SK-N-SH (cell line): ENCODE results near the gene PTPRB. TPM values are rescaled to one million over a fixed set of nuclear protein-coding genes. Genes with fewer than 3 reads are reported as not detected.

Source experiments
- CTCF ChIA-PET: fragments of 300-600, 350-600 bp; formaldehyde crosslinking; extraction: SDS; loops from one replicate; lab custom pipeline; 2021; lab: Yijun Ruan, JAX
- POLR2A ChIA-PET: fragments of 350-600 bp; sonication (Branson Sonifier 250); formaldehyde crosslinking; extraction: SDS; loops from one replicate; lab custom pipeline; 2020; ENCODE audit warnings: antibody characterized with exemption, inconsistent platforms; lab: Yijun Ruan, JAX
- DNase-seq: peaks from one replicate; pipeline ENCODE4 v3.0.0; 2012
- H2AFZ ChIP-seq: fragments of 200-600 bp; sonication (generic); 2 replicates; pipeline ENCODE4 v1.8.1; 2016; ENCODE audit warnings: antibody characterized with exemption, mild to moderate bottlenecking, low read depth
- H3F3A ChIP-seq: fragments of 200-600 bp; sonication (generic); replicated peaks from 2 replicates; pipeline ENCODE3; 2016; ENCODE audit warnings: antibody characterized with exemption, mild to moderate bottlenecking; ENCODE audit not compliant: insufficient read depth
- H3K27ac ChIP-seq, 2 experiments: fragments of 200-500 bp in 1 of 2; fragments of 200-600 bp in 1 of 2; sonication (Bioruptor generic) in 1 of 2; sonication (generic), shearing (Covaris generic) in 1 of 2; 2 replicates each; pipeline versions ENCODE4 v1.5.1 to v1.6.1; 2014 to 2016; ENCODE audit warnings: low read depth in 2 of 2, inconsistent platforms in 1 of 2, low read length in 1 of 2, mild to moderate bottlenecking in 1 of 2, mixed read lengths in 1 of 2
- H3K27me3 ChIP-seq: fragments of 200-600 bp; sonication (generic), shearing (Covaris generic); 2 replicates; pipeline ENCODE4 v1.6.1; 2016; ENCODE audit warnings: mixed run types; ENCODE audit not compliant: insufficient read depth
- H3K36me3 ChIP-seq, 2 experiments: fragments of 200-500 bp in 1 of 2; fragments of 200-600 bp in 1 of 2; sonication (Bioruptor generic) in 1 of 2; sonication (generic) in 1 of 2; replicated peaks in 1 of 2; 2 replicates each; pipeline versions ENCODE3 to v1.5.1; 2014 to 2016; ENCODE audit warnings: low read length in 1 of 2, mild to moderate bottlenecking in 1 of 2; ENCODE audit not compliant: insufficient read depth in 2 of 2, control insufficient read depth in 1 of 2
- H3K4me1 ChIP-seq, 2 experiments: fragments of 200-500 bp in 1 of 2; fragments of 200-600 bp in 1 of 2; sonication (Bioruptor generic) in 1 of 2; sonication (generic), shearing (Covaris generic) in 1 of 2; 2 replicates each; pipeline versions ENCODE4 v1.5.1 to v1.6.1; 2014 to 2016; ENCODE audit warnings: low read depth in 1 of 2, low read length in 1 of 2, mixed run types in 1 of 2; ENCODE audit not compliant: insufficient read depth in 2 of 2, control insufficient read depth in 1 of 2
- H3K4me2 ChIP-seq: fragments of 200-600 bp; sonication (generic), shearing (Covaris generic); 2 replicates; pipeline ENCODE4 v1.6.1; 2017; ENCODE audit warnings: mixed run types
- H3K4me3 ChIP-seq, 2 experiments: fragments of 200-500 bp in 1 of 2; fragments of 200-600 bp in 1 of 2; sonication (Bioruptor generic) in 1 of 2; sonication (generic), shearing (Covaris generic) in 1 of 2; 2 replicates each; pipeline versions ENCODE4 v1.5.1 to v1.8.1; 2014 to 2016; ENCODE audit warnings: low read depth in 2 of 2, inconsistent platforms in 1 of 2, low read length in 1 of 2, mild to moderate bottlenecking in 1 of 2, mixed read lengths in 1 of 2, moderate library complexity in 1 of 2
- H3K79me2 ChIP-seq: fragments of 200-600 bp; sonication (generic); 2 replicates; pipeline ENCODE4 v1.8.1; 2017; ENCODE audit warnings: mild to moderate bottlenecking; ENCODE audit not compliant: insufficient read depth
- H3K9ac ChIP-seq: fragments of 200-600 bp; sonication (generic); 2 replicates; pipeline ENCODE4 v1.6.1; 2017; ENCODE audit warnings: mixed run types
- H3K9me2 ChIP-seq: fragments of 200-600 bp; sonication (generic); 2 replicates; pipeline ENCODE4 v1.6.1; 2017; ENCODE audit warnings: mixed run types
- H3K9me3 ChIP-seq: fragments of 200-600 bp; sonication (generic); 2 replicates; pipeline ENCODE4 v1.6.1; 2017; ENCODE audit warnings: mixed run types, mild to moderate bottlenecking, moderate library complexity
- H4K20me1 ChIP-seq: fragments of 200-600 bp; sonication (generic); 2 replicates; pipeline ENCODE4 v1.6.1; 2017; ENCODE audit warnings: mild to moderate bottlenecking, mixed run types; ENCODE audit not compliant: insufficient read depth
- ELF1 ChIP-seq: IDR thresholded peaks from 2 replicates; pipeline ENCODE4 v1.4.0; 2012
- EP300 ChIP-seq, 2 experiments: IDR thresholded peaks; 2 replicates each; pipeline versions ENCODE4 v1.4.0 to v1.6.1; 2012; ENCODE audit warnings: borderline replicate concordance in 1 of 2, low read depth in 1 of 2, low read length in 1 of 2
- EZH2phosphoT487 ChIP-seq: fragments of 200-600 bp; sonication (generic); IDR thresholded peaks from 2 replicates; pipeline ENCODE4 v1.6.1; 2017; ENCODE audit warnings: low read depth, mixed run types, mild to moderate bottlenecking, antibody characterized with exemption, moderate library complexity, borderline replicate concordance
- FOSL2 ChIP-seq: IDR thresholded peaks from 2 replicates; pipeline ENCODE4 v1.4.0; 2012; ENCODE audit warnings: low read depth, mild to moderate bottlenecking, moderate library complexity, borderline replicate concordance
- FOXJ3 ChIP-seq: sonication (generic); formaldehyde crosslinking; IDR thresholded peaks from 2 replicates; pipeline ENCODE4 v1.5.1; 2020; ENCODE audit warnings: mild to moderate bottlenecking, missing genetic modification reagents
- FOXM1 ChIP-seq: IDR thresholded peaks from 2 replicates; pipeline ENCODE4 v1.4.0; 2012; ENCODE audit warnings: low read depth, mild to moderate bottlenecking
- GABPA ChIP-seq: IDR thresholded peaks from 2 replicates; pipeline ENCODE4 v1.4.0; 2012; ENCODE audit warnings: low read depth, mild to moderate bottlenecking
- JUND ChIP-seq: IDR thresholded peaks from 2 replicates; pipeline ENCODE4 v1.4.0; 2012
- MAX ChIP-seq: IDR thresholded peaks from 2 replicates; pipeline ENCODE4 v1.4.0; 2012; ENCODE audit warnings: low read depth
- MEF2A ChIP-seq: IDR thresholded peaks from 2 replicates; pipeline ENCODE4 v1.4.0; 2012; ENCODE audit warnings: low read depth, borderline replicate concordance
- NFIC ChIP-seq: IDR thresholded peaks from 2 replicates; pipeline ENCODE4 v1.4.0; 2012; ENCODE audit warnings: borderline replicate concordance
- POLR2AphosphoS5 ChIP-seq: IDR thresholded peaks from 2 replicates; pipeline ENCODE4 v1.6.1; 2012; ENCODE audit warnings: low read depth, low read length
- RAD21 ChIP-seq: IDR thresholded peaks from 2 replicates; pipeline ENCODE4 v1.6.1; 2012; ENCODE audit warnings: mild to moderate bottlenecking, low read length
- SIN3A ChIP-seq: IDR thresholded peaks from 2 replicates; pipeline ENCODE4 v1.6.1; 2012; ENCODE audit warnings: low read depth, mild to moderate bottlenecking, low read length, moderate library complexity, borderline replicate concordance
- SMC3 ChIP-seq: IDR thresholded peaks from 2 replicates; pipeline ENCODE4 v1.6.1; 2012; ENCODE audit warnings: low read depth, low read length, improper control_type of control experiment
- TCF12 ChIP-seq: IDR thresholded peaks from 2 replicates; pipeline ENCODE4 v1.4.0; 2012
- TEAD4 ChIP-seq: IDR thresholded peaks from 2 replicates; pipeline ENCODE4 v1.4.0; 2012; ENCODE audit warnings: mild to moderate bottlenecking, borderline replicate concordance; ENCODE audit not compliant: insufficient read depth
- USF1 ChIP-seq: IDR thresholded peaks from 2 replicates; pipeline ENCODE4 v1.4.0; 2012; ENCODE audit warnings: low read depth, borderline replicate concordance
- YY1 ChIP-seq: IDR thresholded peaks from 2 replicates; pipeline ENCODE4 v1.4.0; 2012; ENCODE audit warnings: low read depth, mild to moderate bottlenecking
- WGBS: methylation state at CpG from one replicate; pipeline ENCODE4 v1.1.6; 2017; ENCODE audit warnings: low lambda C conversion rate; 5-methylcytosine and 5-hydroxymethylcytosine counted together
- polyA plus RNA-seq, 3 experiments: library from polyadenylated mRNA; depleted of rRNA; stranded (reverse); fragments of >200 nt; gene quantifications; 2 replicates each; pipeline ENCODE4 v1.2.3, GENCODE V29; 2012
- TF ChIP-seq, protein P1 (sequence below): fragments of 200-600 bp; sonication (generic); IDR thresholded peaks from 2 replicates; pipeline ENCODE4 v1.6.1; 2017; ENCODE audit warnings: antibody characterized with exemption, mild to moderate bottlenecking, moderate library complexity
- TF ChIP-seq, protein P2 (sequence below): IDR thresholded peaks from 2 replicates; pipeline ENCODE4; 2012
- TF ChIP-seq, protein P3 (sequence below): fragments of 150-350 bp; IDR thresholded peaks from 2 replicates; pipeline ENCODE4 v1.6.1; 2016; ENCODE audit warnings: mild to moderate bottlenecking, low read depth, low read length

The PTPRB gene
- polyA plus RNA-seq, 1 of the 3 experiments (the other 2 are of a cell fraction) = 1.1 TPM

DNA sequence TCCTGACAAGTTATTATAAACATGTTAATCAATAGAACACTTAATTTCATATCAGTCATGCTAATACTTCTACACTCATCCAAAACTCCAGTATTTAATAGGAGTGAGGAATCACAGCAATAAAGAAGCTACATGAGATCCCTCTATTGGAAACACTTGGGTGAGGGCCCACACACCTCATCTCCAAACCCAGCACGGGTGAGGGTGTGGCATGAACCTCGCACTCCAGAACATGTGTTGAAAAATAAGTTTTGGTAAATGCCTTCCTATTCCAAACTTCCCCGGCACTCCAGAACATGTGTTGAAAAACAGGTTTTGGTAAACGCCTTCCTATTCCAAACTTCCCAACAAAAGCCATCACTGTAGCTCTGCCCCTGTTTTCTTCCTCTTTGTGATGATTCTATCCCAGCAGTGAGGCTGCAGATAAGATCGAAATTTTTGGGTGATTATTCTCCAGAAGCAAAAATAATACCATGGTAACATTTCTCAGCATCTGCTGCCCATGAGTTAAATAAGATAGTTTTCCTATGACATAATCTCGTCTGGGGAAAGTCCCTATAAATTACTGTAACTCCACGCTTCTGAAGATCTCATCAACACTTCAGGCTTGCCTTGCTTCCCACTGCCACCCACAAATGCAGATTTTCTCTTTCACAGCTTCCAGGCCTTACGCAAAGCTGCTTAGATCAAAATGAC is 24.4 kb upstream of the PTPRB start (continued):
- TF ChIP-seq YY1 (0 out of 2 replicates have a peak, but pooled peaks have one; percentile 39), JUND (peak; percentile 91), EP300 (IDR thresholded peaks at IDR 0.05; ENCODE audit: borderline replicate concordance in 1 of 2, low read depth in 1 of 2, low read length in 1 of 2) (peak in 1 of 2 experiments; percentile 93; a peak in 2 of 4 replicates), FOSL2 (peak; percentile 78), RAD21 (no peak), FOXM1 (peak; percentile 38; the same call in 1 of the 2 replicates), SMC3 (no peak), SIN3A (peak; percentile 61; the same call in 1 of the 2 replicates), FOXJ3 (CRISPR knock-in tag) (no peak)
- TF ChIP-seq, protein P1, sequence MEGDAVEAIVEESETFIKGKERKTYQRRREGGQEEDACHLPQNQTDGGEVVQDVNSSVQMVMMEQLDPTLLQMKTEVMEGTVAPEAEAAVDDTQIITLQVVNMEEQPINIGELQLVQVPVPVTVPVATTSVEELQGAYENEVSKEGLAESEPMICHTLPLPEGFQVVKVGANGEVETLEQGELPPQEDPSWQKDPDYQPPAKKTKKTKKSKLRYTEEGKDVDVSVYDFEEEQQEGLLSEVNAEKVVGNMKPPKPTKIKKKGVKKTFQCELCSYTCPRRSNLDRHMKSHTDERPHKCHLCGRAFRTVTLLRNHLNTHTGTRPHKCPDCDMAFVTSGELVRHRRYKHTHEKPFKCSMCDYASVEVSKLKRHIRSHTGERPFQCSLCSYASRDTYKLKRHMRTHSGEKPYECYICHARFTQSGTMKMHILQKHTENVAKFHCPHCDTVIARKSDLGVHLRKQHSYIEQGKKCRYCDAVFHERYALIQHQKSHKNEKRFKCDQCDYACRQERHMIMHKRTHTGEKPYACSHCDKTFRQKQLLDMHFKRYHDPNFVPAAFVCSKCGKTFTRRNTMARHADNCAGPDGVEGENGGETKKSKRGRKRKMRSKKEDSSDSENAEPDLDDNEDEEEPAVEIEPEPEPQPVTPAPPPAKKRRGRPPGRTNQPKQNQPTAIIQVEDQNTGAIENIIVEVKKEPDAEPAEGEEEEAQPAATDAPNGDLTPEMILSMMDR = no peak

GRCh38 chr12:70660620-70661219 is 23.5 kb upstream of the PTPRB start:
- Histone ChIP-seq H2AFZ (no peak overlapping the region), H3K9me3 (no peaks in the 10 kb centered on the region), H3K4me3 (no peak overlapping the region), H3K27ac (peak overlapping the region; percentile 83 to 99; a peak in 3 of 4 replicates), H3K4me1 (peaks cover 11 to 27% of the 10 kb centered on the region in 2 experiments; a peak in 3 of 4 replicates), H3K9me2 (no peaks in the 10 kb centered on the region), H3K9ac (peak overlapping the region; percentile 87), H4K20me1 (no peaks in the 10 kb centered on the region), H3K79me2 (no peaks in the 10 kb centered on the region), H3K27me3 (no peaks in the 10 kb centered on the region), H3K4me2 (no peak overlapping the region; the same call in 1 of the 2 replicates), H3F3A (peaks cover 8% of the 10 kb centered on the region), H3K36me3 (no peaks in the 10 kb centered on the region)
- 85% methylated on average over 5 of the region's 5 CpGs for WGBS
- CTCF ChIA-PET = no interaction called here
- TF ChIP-seq JUND (peak; percentile 37; the same call in 1 of the 2 replicates), EZH2phosphoT487 (no peak), TCF12 (peak; percentile 69), GABPA (no peak), FOSL2 (no peak), SIN3A (no peak), EP300 (IDR thresholded peaks at IDR 0.05; ENCODE audit: borderline replicate concordance in 1 of 2, low read depth in 1 of 2, low read length in 1 of 2) (peak in 1 of 2 experiments; percentile 54; a peak in 1 of 4 replicates), NFIC (peak; percentile 30; the same call in 1 of the 2 replicates), MEF2A (peak; percentile 91; the same call in 1 of the 2 replicates), USF1 (peak; percentile 50; the same call in 1 of the 2 replicates), TEAD4 (no peak), ELF1 (no peak), MAX (peak; percentile 85), POLR2AphosphoS5 (peak; percentile 45; the same call in 1 of the 2 replicates), FOXM1 (no peak)
- TF ChIP-seq, protein P2, sequence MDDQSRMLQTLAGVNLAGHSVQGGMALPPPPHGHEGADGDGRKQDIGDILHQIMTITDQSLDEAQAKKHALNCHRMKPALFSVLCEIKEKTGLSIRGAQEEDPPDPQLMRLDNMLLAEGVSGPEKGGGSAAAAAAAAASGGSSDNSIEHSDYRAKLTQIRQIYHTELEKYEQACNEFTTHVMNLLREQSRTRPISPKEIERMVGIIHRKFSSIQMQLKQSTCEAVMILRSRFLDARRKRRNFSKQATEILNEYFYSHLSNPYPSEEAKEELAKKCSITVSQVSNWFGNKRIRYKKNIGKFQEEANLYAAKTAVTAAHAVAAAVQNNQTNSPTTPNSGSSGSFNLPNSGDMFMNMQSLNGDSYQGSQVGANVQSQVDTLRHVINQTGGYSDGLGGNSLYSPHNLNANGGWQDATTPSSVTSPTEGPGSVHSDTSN = peak; percentile 41; the same call in 1 of the 2 replicates
- TF ChIP-seq, protein P3, sequence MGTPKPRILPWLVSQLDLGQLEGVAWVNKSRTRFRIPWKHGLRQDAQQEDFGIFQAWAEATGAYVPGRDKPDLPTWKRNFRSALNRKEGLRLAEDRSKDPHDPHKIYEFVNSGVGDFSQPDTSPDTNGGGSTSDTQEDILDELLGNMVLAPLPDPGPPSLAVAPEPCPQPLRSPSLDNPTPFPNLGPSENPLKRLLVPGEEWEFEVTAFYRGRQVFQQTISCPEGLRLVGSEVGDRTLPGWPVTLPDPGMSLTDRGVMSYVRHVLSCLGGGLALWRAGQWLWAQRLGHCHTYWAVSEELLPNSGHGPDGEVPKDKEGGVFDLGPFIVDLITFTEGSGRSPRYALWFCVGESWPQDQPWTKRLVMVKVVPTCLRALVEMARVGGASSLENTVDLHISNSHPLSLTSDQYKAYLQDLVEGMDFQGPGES = no peak
- TF ChIP-seq, protein P1 = no peak
- no peak for DNase-seq
- POLR2A ChIA-PET = no interaction called here
